Measurements from ENCODE around the gene NAIF1. TPM values are rescaled to one million over a fixed set of nuclear protein-coding genes. Genes with fewer than 3 reads are reported as not detected.
"Not testable (repeated sequence)": the region's sequence is repeated elsewhere in the genome, so short reads cannot be mapped to it uniquely, and the experiment has no call there.

The NAIF1 gene
- total RNA-seq, 1 donor from 2014 or later: 11.8 TPM

DNA sequence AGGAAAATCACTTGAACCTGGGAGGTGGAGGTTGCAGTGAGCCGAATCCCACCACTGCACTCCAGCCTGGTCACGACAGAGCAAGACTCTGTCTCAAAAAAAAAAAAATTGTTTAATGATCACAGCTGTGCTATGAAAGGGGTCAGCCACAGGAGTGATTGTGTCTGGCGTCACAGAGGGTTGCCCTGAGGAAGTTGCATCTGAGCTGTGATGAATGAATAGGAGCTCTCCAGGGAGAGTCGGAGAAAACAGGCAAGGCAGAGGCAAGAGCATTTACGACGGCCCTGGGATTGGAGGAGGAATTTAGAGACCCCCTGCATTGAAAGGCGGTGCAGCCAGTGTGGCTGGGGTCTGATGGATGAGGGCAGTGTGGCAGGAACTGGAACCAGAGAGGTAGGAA is 25.1 kb downstream of the NAIF1 start:
- TF ChIP-seq, protein P1, sequence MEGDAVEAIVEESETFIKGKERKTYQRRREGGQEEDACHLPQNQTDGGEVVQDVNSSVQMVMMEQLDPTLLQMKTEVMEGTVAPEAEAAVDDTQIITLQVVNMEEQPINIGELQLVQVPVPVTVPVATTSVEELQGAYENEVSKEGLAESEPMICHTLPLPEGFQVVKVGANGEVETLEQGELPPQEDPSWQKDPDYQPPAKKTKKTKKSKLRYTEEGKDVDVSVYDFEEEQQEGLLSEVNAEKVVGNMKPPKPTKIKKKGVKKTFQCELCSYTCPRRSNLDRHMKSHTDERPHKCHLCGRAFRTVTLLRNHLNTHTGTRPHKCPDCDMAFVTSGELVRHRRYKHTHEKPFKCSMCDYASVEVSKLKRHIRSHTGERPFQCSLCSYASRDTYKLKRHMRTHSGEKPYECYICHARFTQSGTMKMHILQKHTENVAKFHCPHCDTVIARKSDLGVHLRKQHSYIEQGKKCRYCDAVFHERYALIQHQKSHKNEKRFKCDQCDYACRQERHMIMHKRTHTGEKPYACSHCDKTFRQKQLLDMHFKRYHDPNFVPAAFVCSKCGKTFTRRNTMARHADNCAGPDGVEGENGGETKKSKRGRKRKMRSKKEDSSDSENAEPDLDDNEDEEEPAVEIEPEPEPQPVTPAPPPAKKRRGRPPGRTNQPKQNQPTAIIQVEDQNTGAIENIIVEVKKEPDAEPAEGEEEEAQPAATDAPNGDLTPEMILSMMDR (IDR thresholded peaks at IDR 0.05): no peak
- ATAC-seq (no peak), DNase-seq (no peak)
- Histone ChIP-seq H3K27me3 (no peaks in the 10 kb centered on the region), H3K36me3 (no peaks in the 10 kb centered on the region), H3K4me1 (no peaks in the 10 kb centered on the region), H3K4me3 (no peak overlapping the region), H3K27ac (no peak overlapping the region), H3K9me3 (no peaks in the 10 kb centered on the region)
- intact Hi-C loops (cut with DNase I): no loop called here

- intact Hi-C loops (cut with DNase I); H3K9me3 ChIP-seq; H3K27me3 ChIP-seq; ATAC-seq; H3K27ac ChIP-seq; H3K36me3 ChIP-seq; DNase-seq; H3K4me3 ChIP-seq; H3K4me1 ChIP-seq: not testable (repeated sequence)
Observed at GRCh38 chr9:128040783-128041182, 26.3 kb downstream of the NAIF1 start.

- not testable (repeated sequence) for H3K9me3 ChIP-seq, H3K4me1 ChIP-seq, H3K27ac ChIP-seq, ATAC-seq, H3K36me3 ChIP-seq, H3K4me3 ChIP-seq, DNase-seq, H3K27me3 ChIP-seq
- intact Hi-C loops (cut with DNase I): loop anchor here (5.0 kb wide), 1 partner anchor 94 kb away; no protein-coding TSS in a partner anchor
Observed at GRCh38 chr9:128036522-128036921, 30.6 kb downstream of the NAIF1 start.

DNA sequence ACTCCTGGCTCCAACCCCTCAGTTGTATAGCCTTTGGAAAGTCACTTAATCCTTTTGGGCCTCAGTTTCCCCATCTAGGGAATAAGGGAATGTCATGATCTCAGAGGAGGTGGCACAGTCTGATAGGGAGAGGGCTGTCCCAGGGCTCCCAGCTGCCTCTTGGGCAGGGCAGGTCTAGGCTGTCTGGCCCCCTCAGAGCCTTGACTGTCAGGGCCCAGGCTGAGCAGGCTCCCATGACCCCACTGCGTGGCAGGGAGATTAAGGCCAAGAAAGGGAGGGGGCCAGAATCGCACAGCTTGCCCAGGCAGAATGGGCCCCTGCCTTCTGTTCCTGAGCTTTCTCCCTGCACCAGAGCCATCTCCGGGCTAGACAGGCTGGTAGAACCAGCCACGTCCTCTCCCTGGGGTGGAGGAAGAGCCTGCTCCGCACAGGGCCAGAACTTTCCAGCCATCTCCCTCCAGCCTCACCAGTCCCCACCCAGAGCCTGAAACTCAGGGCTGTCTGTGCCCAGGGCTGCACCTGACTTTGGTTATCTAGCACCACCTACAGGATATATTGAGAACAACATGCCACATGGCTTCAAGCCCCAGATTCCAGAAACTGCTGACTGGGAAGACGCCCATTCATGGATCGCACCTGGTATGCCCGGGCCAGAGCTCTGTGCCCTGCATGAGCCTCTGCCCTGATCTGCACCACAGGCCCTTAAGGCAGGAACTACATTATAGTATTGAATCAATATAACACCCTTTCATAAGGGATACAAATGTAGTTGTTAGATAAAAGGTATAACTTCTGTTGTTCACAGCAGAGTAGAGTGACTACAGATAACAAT is 32.1 kb downstream of the NAIF1 start:
- ATAC-seq (peak; percentile 99), DNase-seq (peak; percentile 78)
- Histone ChIP-seq H3K36me3 (no peaks in the 10 kb centered on the region), H3K9me3 (no peaks in the 10 kb centered on the region), H3K4me3 (no peak overlapping the region), H3K27me3 (no peaks in the 10 kb centered on the region), H3K27ac (no peak overlapping the region), H3K4me1 (no peaks in the 10 kb centered on the region)
- TF ChIP-seq, protein P1 (IDR thresholded peaks at IDR 0.05): peak; percentile 90
- intact Hi-C loops (cut with DNase I): loop anchor here (5.0 kb wide), 1 partner anchor 93 kb away; no protein-coding TSS in a partner anchor

GRCh38 chr9:128033609-128034008 is 33.5 kb downstream of the NAIF1 start:
- Histone ChIP-seq H3K9me3 (no peaks in the 10 kb centered on the region), H3K4me3 (no peak overlapping the region), H3K36me3 (no peaks in the 10 kb centered on the region), H3K4me1 (no peaks in the 10 kb centered on the region), H3K27ac (no peak overlapping the region), H3K27me3 (no peaks in the 10 kb centered on the region)
- intact Hi-C loops (cut with DNase I): no loop called here
- no peak for ATAC-seq
- no peak for DNase-seq
- TF ChIP-seq, protein P1 (IDR thresholded peaks at IDR 0.05): no peak

- H3K4me1 ChIP-seq: peaks cover 11% of the 10 kb centered on the region
- ATAC-seq (no peak), DNase-seq (no peak)
- no peaks in the 10 kb centered on the region for H3K9me3 ChIP-seq
- no peak overlapping the region for H3K4me3 ChIP-seq
- no peaks in the 10 kb centered on the region for H3K27me3 ChIP-seq
- H3K36me3 ChIP-seq: no peaks in the 10 kb centered on the region
- H3K27ac ChIP-seq: peak overlapping the region; percentile 55
- intact Hi-C loops (cut with DNase I): no loop called here
- TF ChIP-seq, protein P1 (IDR thresholded peaks at IDR 0.05): no peak
Observed at GRCh38 chr9:128027705-128028104, 39.4 kb downstream of the NAIF1 start.

Measured in upper lobe of right lung (tissue), 1 donor.